Keratinocyte (primary cell): ENCODE measurements around the gene GIMAP8. TPM values are rescaled to one million over a fixed set of nuclear protein-coding genes. Genes with fewer than 3 reads are reported as not detected.

ENCODE experiments used
- DNase-seq: peaks from one replicate; pipeline ENCODE4 v3.0.0-alpha.2; 2011; ENCODE audit warnings: low read depth, missing footprints, low spot score
- FAIRE-seq: peaks from 2 replicates; lab custom pipeline; 2011; peaks lifted over from hg19 to GRCh38; lab: Jason Lieb, UNC
- H2AFZ ChIP-seq: 2 replicates; pipeline ENCODE4 v1.6.0; 2012; ENCODE audit warnings: low read length, control low read depth, inconsistent platforms; ENCODE audit not compliant: control insufficient read depth
- H3K27ac ChIP-seq: 2 replicates; pipeline ENCODE4 v1.5.1; 2011; ENCODE audit warnings: low read length; ENCODE audit not compliant: control insufficient read depth, insufficient read depth
- H3K27me3 ChIP-seq: 3 replicates; pipeline ENCODE4 v1.6.0; 2011; ENCODE audit warnings: low read length; ENCODE audit not compliant: control insufficient read depth, insufficient read depth; ENCODE audit errors: extremely low read depth
- H3K36me3 ChIP-seq, 2 experiments: 2 replicates in 1 of 2; 3 replicates in 1 of 2; pipeline ENCODE4 v1.5.1; 2011; ENCODE audit warnings: low read length in 2 of 2, mild to moderate bottlenecking in 1 of 2; ENCODE audit not compliant: control insufficient read depth in 2 of 2, insufficient read depth in 2 of 2; ENCODE audit errors: extremely low read depth in 1 of 2
- H3K4me1 ChIP-seq: 3 replicates; pipeline ENCODE4 v1.5.1; 2011; ENCODE audit warnings: low read length; ENCODE audit not compliant: control insufficient read depth, insufficient read depth; ENCODE audit errors: extremely low read depth
- H3K4me2 ChIP-seq: 3 replicates; pipeline ENCODE4 v1.6.0; 2011; ENCODE audit warnings: low read depth, low read length; ENCODE audit not compliant: control insufficient read depth, insufficient read depth; ENCODE audit errors: extremely low read depth
- H3K4me3 ChIP-seq, 3 experiments: fragments of 200-600 bp in 1 of 3; sonication (generic) in 1 of 3; 2 replicates in 2 of 3; 3 replicates in 1 of 3; pipeline ENCODE4 v1.5.1; 2011 to 2016; ENCODE audit warnings: low read length in 3 of 3, mild to moderate bottlenecking in 3 of 3, control low read depth in 2 of 3, inconsistent platforms in 1 of 3, low read depth in 1 of 3, mixed read lengths in 1 of 3, mixed run types in 1 of 3, moderate library complexity in 1 of 3; ENCODE audit not compliant: control insufficient read depth in 2 of 3, insufficient read depth in 2 of 3; ENCODE audit errors: extremely low read depth in 1 of 3
- H3K79me2 ChIP-seq: 2 replicates; pipeline ENCODE4 v1.6.0; 2012; ENCODE audit warnings: low read length; ENCODE audit not compliant: control insufficient read depth, insufficient read depth
- H3K9ac ChIP-seq: 3 replicates; pipeline ENCODE4 v1.6.0; 2011; ENCODE audit warnings: low read length; ENCODE audit not compliant: control insufficient read depth, insufficient read depth; ENCODE audit errors: extremely low read depth
- H3K9me1 ChIP-seq: 3 replicates; pipeline ENCODE4 v1.6.0; 2011; ENCODE audit warnings: low read length; ENCODE audit not compliant: control insufficient read depth, insufficient read depth; ENCODE audit errors: extremely low read depth
- H3K9me3 ChIP-seq: 2 replicates; pipeline ENCODE4 v1.5.1; 2012; ENCODE audit warnings: low read depth, low read length; ENCODE audit not compliant: control insufficient read depth
- H4K20me1 ChIP-seq: 3 replicates; pipeline ENCODE4 v1.6.0; 2011; ENCODE audit warnings: low read length; ENCODE audit not compliant: control insufficient read depth, insufficient read depth; ENCODE audit errors: extremely low read depth
- EZH2 ChIP-seq: IDR thresholded peaks from one replicate; pipeline ENCODE4 v1.6.1; 2012; ENCODE audit warnings: inconsistent platforms, mild to moderate bottlenecking, low read length, moderate library complexity
- dilution Hi-C: fragments of 300-500 bp; cut with MboI; formaldehyde crosslinking; loops from one replicate; pipeline ENCODE4 v1.7.0; 2020; ENCODE audit warnings: low sequenced_read_pairs; ENCODE audit not compliant: extremely low pct_ligation_motif_present
- polyA plus RNA-seq, 5 experiments: library from polyadenylated mRNA; depleted of rRNA in 3 of 5; stranded (reverse) in 3 of 5; stranded (forward) in 1 of 5; unstranded in 1 of 5; fragments of >200 nt; gene quantifications; 1 replicate in 1 of 5; 2 replicates in 3 of 5; 3 replicates in 1 of 5; pipeline versions ENCODE4 v1.2.1 to v1.2.3, GENCODE V29; 2011 to 2012; ENCODE audit warnings: missing spikeins in 2 of 5, low read depth in 1 of 5, low replicate concordance in 1 of 5
- TF ChIP-seq, protein P1 (sequence below), 3 experiments: IDR thresholded peaks in 1 of 3; conservative IDR thresholded peaks in 1 of 3; optimal IDR thresholded peaks in 1 of 3; 2 replicates in 2 of 3; 3 replicates in 1 of 3; pipeline versions ENCODE3 to v1.5.1; 2011; ENCODE audit warnings: low read length in 3 of 3, mild to moderate bottlenecking in 3 of 3, moderate library complexity in 2 of 3, control low read depth in 1 of 3, inconsistent platforms in 1 of 3; ENCODE audit not compliant: insufficient read depth in 2 of 3; ENCODE audit errors: extremely low read depth in 1 of 3

The GIMAP8 gene
- polyA plus RNA-seq, 1 donor (not counting 4 experiments of a cell fraction or from before 2014, with no cell fraction given): 0.26 TPM

DNA sequence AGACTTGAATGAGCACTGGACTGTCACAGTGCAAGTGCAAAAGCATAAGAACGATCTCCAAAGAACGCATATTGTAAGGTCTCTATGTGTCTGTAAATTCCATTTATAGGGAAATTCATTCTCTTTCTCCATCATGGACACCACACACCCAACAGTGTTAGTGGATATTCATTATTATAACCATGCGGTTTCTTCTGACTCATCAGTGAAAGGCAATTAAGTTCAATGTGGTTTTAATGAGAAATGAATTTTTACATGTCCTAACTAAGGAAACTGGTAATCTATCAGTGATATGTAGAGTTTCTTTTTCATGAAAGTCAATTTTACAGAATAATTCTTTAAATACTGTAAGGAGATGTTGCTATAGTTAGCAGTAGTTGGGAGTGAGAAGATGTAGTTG is 25.9 kb downstream of the GIMAP8 start:
- no peak for DNase-seq
- no peak overlapping the region for H3K27ac ChIP-seq
- dilution Hi-C loops: no loop called here

DNA sequence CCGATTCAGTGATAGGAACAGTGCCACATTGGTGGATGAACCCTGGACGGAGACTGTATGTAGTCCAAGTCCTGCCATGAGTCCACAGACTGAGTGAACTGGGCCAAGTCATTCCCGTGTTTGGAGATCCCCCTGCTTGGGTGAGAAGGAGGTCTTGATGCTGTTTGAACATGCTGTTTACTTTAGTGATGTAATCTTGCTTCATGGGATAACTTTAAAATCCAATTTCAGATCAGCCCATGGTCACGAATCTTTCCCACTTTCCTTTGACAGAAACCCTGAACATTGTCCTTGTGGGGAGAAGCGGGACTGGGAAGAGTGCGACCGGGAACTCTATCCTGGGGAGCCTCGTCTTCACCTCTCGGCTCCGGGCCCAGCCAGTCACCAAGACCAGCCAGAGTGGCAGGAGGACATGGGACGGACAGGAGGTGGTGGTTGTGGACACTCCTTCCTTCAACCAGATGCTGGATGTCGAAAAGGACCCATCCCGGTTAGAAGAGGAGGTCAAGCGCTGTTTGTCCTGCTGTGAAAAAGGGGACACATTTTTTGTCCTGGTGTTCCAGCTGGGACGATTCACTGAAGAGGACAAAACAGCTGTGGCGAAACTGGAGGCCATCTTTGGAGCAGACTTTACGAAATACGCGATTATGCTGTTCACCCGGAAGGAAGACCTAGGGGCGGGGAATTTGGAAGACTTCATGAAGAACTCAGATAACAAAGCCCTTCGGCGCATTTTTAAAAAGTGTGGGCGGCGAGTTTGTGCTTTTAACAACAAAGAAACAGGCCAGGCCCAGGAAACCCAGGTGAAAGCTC is 26.6 kb downstream of the GIMAP8 start:
- Histone ChIP-seq H3K36me3 (no peaks in the 10 kb centered on the region), H3K9ac (no peak overlapping the region), H3K4me3 (no peak overlapping the region), H3K4me1 (peaks cover 21% of the 10 kb centered on the region), H3K4me2 (no peak overlapping the region), H3K79me2 (no peaks in the 10 kb centered on the region), H3K9me1 (no peaks in the 10 kb centered on the region), H3K27ac (no peak overlapping the region), H3K9me3 (no peaks in the 10 kb centered on the region), H3K27me3 (no peaks in the 10 kb centered on the region), H2AFZ (no peak overlapping the region), H4K20me1 (no peaks in the 10 kb centered on the region)
- dilution Hi-C loops: no loop called here
- TF ChIP-seq EZH2: no peak
- TF ChIP-seq, protein P1, sequence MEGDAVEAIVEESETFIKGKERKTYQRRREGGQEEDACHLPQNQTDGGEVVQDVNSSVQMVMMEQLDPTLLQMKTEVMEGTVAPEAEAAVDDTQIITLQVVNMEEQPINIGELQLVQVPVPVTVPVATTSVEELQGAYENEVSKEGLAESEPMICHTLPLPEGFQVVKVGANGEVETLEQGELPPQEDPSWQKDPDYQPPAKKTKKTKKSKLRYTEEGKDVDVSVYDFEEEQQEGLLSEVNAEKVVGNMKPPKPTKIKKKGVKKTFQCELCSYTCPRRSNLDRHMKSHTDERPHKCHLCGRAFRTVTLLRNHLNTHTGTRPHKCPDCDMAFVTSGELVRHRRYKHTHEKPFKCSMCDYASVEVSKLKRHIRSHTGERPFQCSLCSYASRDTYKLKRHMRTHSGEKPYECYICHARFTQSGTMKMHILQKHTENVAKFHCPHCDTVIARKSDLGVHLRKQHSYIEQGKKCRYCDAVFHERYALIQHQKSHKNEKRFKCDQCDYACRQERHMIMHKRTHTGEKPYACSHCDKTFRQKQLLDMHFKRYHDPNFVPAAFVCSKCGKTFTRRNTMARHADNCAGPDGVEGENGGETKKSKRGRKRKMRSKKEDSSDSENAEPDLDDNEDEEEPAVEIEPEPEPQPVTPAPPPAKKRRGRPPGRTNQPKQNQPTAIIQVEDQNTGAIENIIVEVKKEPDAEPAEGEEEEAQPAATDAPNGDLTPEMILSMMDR (optimal IDR thresholded peaks at IDR 0.05 in 1 of 3, IDR thresholded peaks at IDR 0.05 in 1 of 3, conservative IDR thresholded peaks at IDR 0.05 in 1 of 3; ENCODE audit: extremely low read depth in 1 of 3, insufficient read depth in 2 of 3, low read length in 3 of 3): no peak
- FAIRE-seq (no peak), DNase-seq (no peak)

More for the DNA sequence above, 25.9 kb downstream of the GIMAP8 start:
- H3K4me1 ChIP-seq: peaks cover 21% of the 10 kb centered on the region
- no peaks in the 10 kb centered on the region for H3K79me2 ChIP-seq
- FAIRE-seq: no peak
- H3K9ac ChIP-seq: no peak overlapping the region
- TF ChIP-seq, protein P1 (optimal IDR thresholded peaks at IDR 0.05 in 1 of 3, IDR thresholded peaks at IDR 0.05 in 1 of 3, conservative IDR thresholded peaks at IDR 0.05 in 1 of 3; ENCODE audit: extremely low read depth in 1 of 3, insufficient read depth in 2 of 3, low read length in 3 of 3): no peak
- no peak for TF ChIP-seq EZH2
- no peak overlapping the region for H3K4me2 ChIP-seq
- no peaks in the 10 kb centered on the region for H3K27me3 ChIP-seq
- no peaks in the 10 kb centered on the region for H4K20me1 ChIP-seq
- no peak overlapping the region for H2AFZ ChIP-seq
- no peak overlapping the region for H3K4me3 ChIP-seq
- no peaks in the 10 kb centered on the region for H3K9me3 ChIP-seq
- no peaks in the 10 kb centered on the region for H3K9me1 ChIP-seq
- H3K36me3 ChIP-seq: no peaks in the 10 kb centered on the region
